B cell (primary cell): ENCODE data around the gene DHTKD1. TPM values are rescaled to one million over a fixed set of nuclear protein-coding genes. Genes with fewer than 3 reads are reported as not detected.
A peak's percentile ranks its signal among the peaks of the same experiment; 100 is the strongest.

Experiments used
- ATAC-seq: fragments of 200-7000 bp; cut with Tn5 transposase; one replicate; pipeline ENCODE4 v1.10.0; 2021; ENCODE audit warnings: low read depth, mild to moderate bottlenecking, moderate number of reproducible peaks, moderate library complexity
- CTCF ChIA-PET: fragments of 350-600 bp; sonication (Branson Sonifier 250); formaldehyde crosslinking; loops from one replicate; lab custom pipeline; 2021; ENCODE audit warnings: antibody characterized with exemption, inconsistent platforms; lab: Charles Lee
- POLR2A ChIA-PET: fragments of 350-600 bp; sonication (Branson Sonifier 250); formaldehyde crosslinking; loops from one replicate; lab custom pipeline; 2021; ENCODE audit warnings: antibody characterized with exemption; lab: Charles Lee
- DNase-seq: peaks from one replicate; pipeline ENCODE4 v3.0.0; 2013
- H2AFZ ChIP-seq: 2 replicates; pipeline ENCODE4 v1.6.1; 2012; ENCODE audit warnings: mild to moderate bottlenecking, low read depth, low read length; ENCODE audit not compliant: insufficient read depth, poor library complexity, severe bottlenecking
- H3K27ac ChIP-seq, 2 donors: 1 replicate in 1 of 2; 2 replicates in 1 of 2; pipeline ENCODE4 v1.5.1; 2012 to 2013; ENCODE audit warnings: low read length in 2 of 2, mild to moderate bottlenecking in 2 of 2, moderate library complexity in 1 of 2
- H3K27me3 ChIP-seq, 4 experiments: fragments of 200-600 bp in 1 of 4; sonication (generic) in 1 of 4; replicated peaks in 1 of 4; 1 replicate in 2 of 4; 2 replicates in 2 of 4; pipeline versions ENCODE4 v1.6.1 to v1.7.0; 2013 to 2016; ENCODE audit warnings: low read length in 3 of 4, mild to moderate bottlenecking in 2 of 4, mixed read lengths in 1 of 4, moderate library complexity in 1 of 4; ENCODE audit not compliant: insufficient read depth in 4 of 4, control insufficient read depth in 3 of 4; ENCODE audit errors: control extremely low read depth in 1 of 4
- H3K36me3 ChIP-seq, 2 experiments: replicated peaks in 1 of 2; 1 replicate in 1 of 2; 2 replicates in 1 of 2; pipeline versions ENCODE4 v1.6.1 to v1.7.1; 2013; ENCODE audit warnings: low read length in 1 of 2; ENCODE audit not compliant: insufficient read depth in 2 of 2, control insufficient read depth in 1 of 2; ENCODE audit errors: control extremely low read depth in 1 of 2, extremely low read depth in 1 of 2
- H3K4me1 ChIP-seq, 2 donors: fragments of 200-600 bp in 1 of 2; sonication (generic) in 1 of 2; 1 replicate in 1 of 2; 2 replicates in 1 of 2; pipeline versions ENCODE4 v1.5.1 to v1.6.1; 2013 to 2017; ENCODE audit warnings: low read length in 2 of 2; ENCODE audit not compliant: control insufficient read depth in 2 of 2, insufficient read depth in 2 of 2
- H3K4me2 ChIP-seq: replicated peaks from 2 replicates; pipeline ENCODE3; 2012; ENCODE audit warnings: mild to moderate bottlenecking, low read depth, low read length; ENCODE audit not compliant: poor library complexity, severe bottlenecking
- H3K4me3 ChIP-seq, 5 experiments: fragments of 200-600 bp in 1 of 5; sonication (generic) in 1 of 5; 1 replicate in 3 of 5; 2 replicates in 2 of 5; pipeline versions ENCODE4 v1.5.1 to v1.7.0; 2011 to 2016; ENCODE audit warnings: low read length in 4 of 5, mild to moderate bottlenecking in 4 of 5, low read depth in 2 of 5, control low read depth in 1 of 5, moderate library complexity in 1 of 5; ENCODE audit not compliant: insufficient read depth in 1 of 5; ENCODE audit errors: control extremely low read depth in 1 of 5, extremely low read depth in 1 of 5
- H3K79me2 ChIP-seq: fragments of 200-600 bp; sonication (generic); one replicate; pipeline ENCODE4 v1.6.0; 2016; ENCODE audit warnings: low read length; ENCODE audit not compliant: control insufficient read depth, insufficient read depth
- H3K9ac ChIP-seq: fragments of 200-600 bp; sonication (generic); 2 replicates; pipeline ENCODE4 v1.6.1; 2017; ENCODE audit warnings: mild to moderate bottlenecking, low read length, moderate library complexity
- H3K9me3 ChIP-seq, 3 donors: one replicate each; pipeline versions ENCODE4 v1.6.1 to v1.7.1; 2013; ENCODE audit warnings: low read length in 2 of 3; ENCODE audit not compliant: control insufficient read depth in 2 of 3, insufficient read depth in 1 of 3; ENCODE audit errors: control extremely low read depth in 1 of 3
- H4K20me1 ChIP-seq: 2 replicates; pipeline ENCODE4 v1.6.0; 2012; ENCODE audit warnings: mild to moderate bottlenecking, low read length; ENCODE audit not compliant: insufficient read depth, control insufficient read depth, poor library complexity, severe bottlenecking
- H3K27ac Mint-ChIP-seq: one replicate; pipeline ENCODE4 v1.8.0; 2021; ENCODE audit warnings: mixed read lengths
- H3K27me3 Mint-ChIP-seq: one replicate; pipeline ENCODE4 v1.8.0; 2021; ENCODE audit warnings: mixed read lengths
- H3K4me1 Mint-ChIP-seq: one replicate; pipeline ENCODE4 v1.8.0; 2021; ENCODE audit warnings: mixed read lengths
- H3K4me3 Mint-ChIP-seq: one replicate; pipeline ENCODE4 v1.8.0; 2021; ENCODE audit warnings: mixed read lengths
- H3K9me3 Mint-ChIP-seq: one replicate; pipeline ENCODE4 v1.8.0; 2022; ENCODE audit warnings: mixed read lengths; ENCODE audit not compliant: insufficient read depth
- EZH2 ChIP-seq: IDR thresholded peaks from 2 replicates; pipeline ENCODE4 v1.6.1; 2012; ENCODE audit warnings: borderline replicate concordance, low read depth, mild to moderate bottlenecking, moderate library complexity, low read length; ENCODE audit not compliant: insufficient read depth, poor library complexity, severe bottlenecking
- WGBS: methylation state at CpG from one replicate; pipeline ENCODE4 v1.1.5; 2013; ENCODE audit warnings: missing lambda C conversion rate; ENCODE audit not compliant: insufficient coverage; 5-methylcytosine and 5-hydroxymethylcytosine counted together
- intact Hi-C: fragments of 100-400 bp; cut with micrococcal nuclease; formaldehyde crosslinking; loops from one replicate; pipeline ENCODE4 v1.10.0; 2022
- polyA plus RNA-seq: library from polyadenylated mRNA; depleted of rRNA; stranded (reverse); fragments of >200 nt; gene quantifications from 2 replicates; pipeline ENCODE4 v1.2.3, GENCODE V29; 2012
- total RNA-seq, 2 donors: library from RNA; stranded (reverse); fragments of 120-200 nt in 1 of 2; gene quantifications; 1 replicate in 1 of 2; 2 replicates in 1 of 2; pipeline versions ENCODE4 v1.2.3 to v1.2.4, GENCODE V29; 2013 to 2022
- TF ChIP-seq, protein P1 (sequence below): fragments of 200-600 bp; IDR thresholded peaks from one replicate; pipeline ENCODE4 v1.8.0; 2022; ENCODE audit warnings: antibody characterized with exemption, mild to moderate bottlenecking

The DHTKD1 gene
- total and polyA plus RNA-seq, 2 donors (not counting 1 experiment from before 2014, with no cell fraction given), result 22.7 to 72.3 TPM

GRCh38 chr10:12019283-12019971 is 49.3 kb upstream of the DHTKD1 start:
- POLR2A ChIA-PET, result no interaction called here
- peaks cover 29% of the 10 kb centered on the region for H4K20me1 ChIP-seq

GRCh38 chr10:12020574-12020973 is 48.2 kb upstream of the DHTKD1 start:
- Mint-ChIP-seq H3K27ac (peak overlapping the region; percentile 58), H3K4me3 (no peak overlapping the region), H3K4me1 (peaks cover 25% of the 10 kb centered on the region), H3K27me3 (no peaks in the 10 kb centered on the region), H3K9me3 (no peaks in the 10 kb centered on the region)
- Histone ChIP-seq H3K4me3 (no peak overlapping the region), H3K4me1 (peaks cover 23 to 26% of the 10 kb centered on the region in 2 donors), H2AFZ (no peak overlapping the region), H3K27ac (peak overlapping the region in 1 of 2 donors; percentile 72), H3K27me3 (no peaks in the 10 kb centered on the region), H3K79me2 (peaks cover 80% of the 10 kb centered on the region), H3K4me2 (no peak overlapping the region), H3K9ac (no peak overlapping the region), H3K36me3 (peaks cover 0 to 10% of the 10 kb centered on the region in 2 experiments), H4K20me1 (peaks cover 37% of the 10 kb centered on the region), H3K9me3 (no peaks in the 10 kb centered on the region)
- POLR2A ChIA-PET, result no interaction called here
- CTCF ChIA-PET, result no interaction called here
- no peak for ATAC-seq
- no CpG with 5 or more reads among the region's 2 CpGs for WGBS
- peak; percentile 19 for DNase-seq
- intact Hi-C loops, result loop anchor here (5.0 kb wide), 1 partner anchor 47 kb away; the partner anchor contains the start of gene DHTKD1
- TF ChIP-seq EZH2, result no peak
- TF ChIP-seq, protein P1, sequence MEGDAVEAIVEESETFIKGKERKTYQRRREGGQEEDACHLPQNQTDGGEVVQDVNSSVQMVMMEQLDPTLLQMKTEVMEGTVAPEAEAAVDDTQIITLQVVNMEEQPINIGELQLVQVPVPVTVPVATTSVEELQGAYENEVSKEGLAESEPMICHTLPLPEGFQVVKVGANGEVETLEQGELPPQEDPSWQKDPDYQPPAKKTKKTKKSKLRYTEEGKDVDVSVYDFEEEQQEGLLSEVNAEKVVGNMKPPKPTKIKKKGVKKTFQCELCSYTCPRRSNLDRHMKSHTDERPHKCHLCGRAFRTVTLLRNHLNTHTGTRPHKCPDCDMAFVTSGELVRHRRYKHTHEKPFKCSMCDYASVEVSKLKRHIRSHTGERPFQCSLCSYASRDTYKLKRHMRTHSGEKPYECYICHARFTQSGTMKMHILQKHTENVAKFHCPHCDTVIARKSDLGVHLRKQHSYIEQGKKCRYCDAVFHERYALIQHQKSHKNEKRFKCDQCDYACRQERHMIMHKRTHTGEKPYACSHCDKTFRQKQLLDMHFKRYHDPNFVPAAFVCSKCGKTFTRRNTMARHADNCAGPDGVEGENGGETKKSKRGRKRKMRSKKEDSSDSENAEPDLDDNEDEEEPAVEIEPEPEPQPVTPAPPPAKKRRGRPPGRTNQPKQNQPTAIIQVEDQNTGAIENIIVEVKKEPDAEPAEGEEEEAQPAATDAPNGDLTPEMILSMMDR, result no peak

More at GRCh38 chr10:12019283-12019971, 49.3 kb upstream of the DHTKD1 start:
- H3K4me3 ChIP-seq, result no peak overlapping the region
- TF ChIP-seq, protein P1, result no peak
- TF ChIP-seq EZH2, result no peak
- WGBS, result 100% methylated on average over 1 of the region's 9 CpGs
- H3K4me3 Mint-ChIP-seq, result no peak overlapping the region
- H3K4me1 Mint-ChIP-seq, result peaks cover 29% of the 10 kb centered on the region
- CTCF ChIA-PET, result no interaction called here
- no peak overlapping the region for H3K4me2 ChIP-seq
- H3K27ac ChIP-seq, result no peak overlapping the region
- DNase-seq, result no peak
- H3K9ac ChIP-seq, result no peak overlapping the region
- H2AFZ ChIP-seq, result no peak overlapping the region
- peaks cover 0 to 5% of the 10 kb centered on the region in 2 experiments for H3K36me3 ChIP-seq
- intact Hi-C loops, result no loop called here
- no peaks in the 10 kb centered on the region for H3K27me3 ChIP-seq
- H3K27ac Mint-ChIP-seq, result no peak overlapping the region
- no peaks in the 10 kb centered on the region for H3K27me3 Mint-ChIP-seq
- H3K9me3 Mint-ChIP-seq, result no peaks in the 10 kb centered on the region
- H3K4me1 ChIP-seq, result peaks cover 23 to 26% of the 10 kb centered on the region in 2 donors
- ATAC-seq, result no peak
- H3K9me3 ChIP-seq, result no peaks in the 10 kb centered on the region
- peaks cover 78% of the 10 kb centered on the region for H3K79me2 ChIP-seq
